ENCODE measurements around the gene PYGB.

DNA sequence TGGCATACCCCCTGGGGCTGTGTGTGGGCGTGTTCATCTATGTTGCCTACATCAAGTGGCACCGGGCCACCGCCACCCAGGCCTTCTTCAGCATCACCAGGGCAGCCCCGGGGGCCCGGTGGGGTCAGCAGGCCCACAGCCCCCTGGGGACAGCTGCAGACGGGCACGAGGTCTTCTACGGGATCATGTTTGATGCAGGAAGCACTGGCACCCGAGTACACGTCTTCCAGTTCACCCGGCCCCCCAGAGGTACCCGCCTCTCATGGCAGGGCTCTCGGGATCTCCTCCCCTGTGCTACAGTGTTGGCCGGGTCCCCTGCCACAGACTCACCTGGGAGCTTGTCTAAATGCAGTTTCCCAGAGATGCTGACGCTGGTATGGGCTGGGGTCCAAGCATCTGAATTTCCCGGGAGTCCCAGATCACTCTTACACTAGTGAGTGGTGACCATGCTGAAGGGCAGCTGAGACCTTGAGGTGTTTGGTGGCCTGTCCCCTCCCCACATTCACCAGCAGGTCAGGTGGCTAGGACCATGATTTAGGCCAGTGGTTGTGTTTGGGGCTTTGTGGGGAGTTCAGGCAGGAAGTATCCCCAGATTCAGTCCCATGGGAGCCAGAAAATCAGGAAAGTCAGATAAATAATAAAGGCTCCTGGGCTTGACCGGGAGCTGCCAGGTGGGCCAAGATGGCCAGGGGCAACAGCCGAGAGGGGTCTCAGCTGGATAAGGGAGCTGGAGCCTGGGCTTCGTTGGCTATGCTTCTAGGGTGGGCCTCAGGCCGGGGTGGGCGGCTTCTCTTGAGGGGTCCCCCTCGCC lies 40.5 kb upstream of the PYGB start:
- TF ChIP-seq SIN3A (IDR thresholded peaks at IDR 0.05; ENCODE audit: borderline replicate concordance, insufficient read depth, low read length), result no peak
- no peak for TF ChIP-seq POLR2AphosphoS5 (IDR thresholded peaks at IDR 0.05; ENCODE audit: low read depth, low read length)

Measured in PFSK-1 (cell line).